ENCODE data around the gene POLR1A.

The POLR1A gene

GRCh38 chr2:86105252-86105968 lies at the start of gene POLR1A:
Gene POLR1A, minus strand, starts transcription at chr2:86105886. Its CDS starts 110 bp downstream, at chr2:86105776.
- peak; percentile 92 for DNase-seq (ENCODE audit: low spot score)

- no peak for DNase-seq (ENCODE audit: low spot score)
These were observed 44.8 kb upstream of the POLR1A start for GRCh38 chr2:86150502-86150901.

- DNase-seq (ENCODE audit: low spot score), result no peak
These were observed 42.1 kb upstream of the POLR1A start for GRCh38 chr2:86147793-86148192.

GRCh38 chr2:86143926-86144685 lies 38.4 kb upstream of the POLR1A start:
- DNase-seq (ENCODE audit: low spot score), result no peak

GRCh38 chr2:86143307-86143706 lies 37.6 kb upstream of the POLR1A start:
- DNase-seq (ENCODE audit: low spot score), result no peak

GRCh38 chr2:86142436-86143257 lies 37.0 kb upstream of the POLR1A start:
- DNase-seq (ENCODE audit: low spot score), result no peak

- no peak for DNase-seq (ENCODE audit: low spot score)
These were observed 35.3 kb upstream of the POLR1A start for GRCh38 chr2:86140969-86141392.

GRCh38 chr2:86139981-86140380 lies 34.3 kb upstream of the POLR1A start:
- no peak for DNase-seq (ENCODE audit: low spot score)

GRCh38 chr2:86138736-86139625 lies 33.3 kb upstream of the POLR1A start:
- no peak for DNase-seq (ENCODE audit: low spot score)

GRCh38 chr2:86136141-86136540 lies 30.5 kb upstream of the POLR1A start:
- no peak for DNase-seq (ENCODE audit: low spot score)

GRCh38 chr2:86135653-86136052 lies 30.0 kb upstream of the POLR1A start:
- DNase-seq (ENCODE audit: low spot score), result no peak

- DNase-seq (ENCODE audit: low spot score), result no peak
These were observed 29.0 kb upstream of the POLR1A start for GRCh38 chr2:86134709-86135108.

- no peak for DNase-seq (ENCODE audit: low spot score)
These were observed 19.0 kb upstream of the POLR1A start for GRCh38 chr2:86124683-86125082.

GRCh38 chr2:86123328-86123925 lies 17.7 kb upstream of the POLR1A start:
- DNase-seq (ENCODE audit: low spot score), result no peak

- DNase-seq (ENCODE audit: low spot score), result no peak
These were observed 12.4 kb upstream of the POLR1A start for GRCh38 chr2:86118130-86118529.

- no peak for DNase-seq (ENCODE audit: low spot score)
These were observed 1.3 kb upstream of the POLR1A start for GRCh38 chr2:86107031-86107430.

- peak; percentile 92 for DNase-seq (ENCODE audit: low spot score)
These were observed 571 bp upstream of the POLR1A start, which contains the start of gene PTCD3 for GRCh38 chr2:86105969-86106945. Gene PTCD3, plus strand, starts transcription at chr2:86106235. Its CDS starts 13 bp downstream, at chr2:86106248.

- DNase-seq (ENCODE audit: low spot score), result no peak
These were observed 3.5 kb downstream of the POLR1A start for GRCh38 chr2:86102157-86102556.

GRCh38 chr2:86097913-86098312 lies 7.8 kb downstream of the POLR1A start:
- DNase-seq (ENCODE audit: low spot score), result no peak
